ENCODE results near the gene GLP1R. TPM values are rescaled to one million over a fixed set of nuclear protein-coding genes. Genes with fewer than 3 reads are reported as not detected.

The GLP1R gene
- total RNA-seq, 1 experiment from 2014 or later = not detected

DNA sequence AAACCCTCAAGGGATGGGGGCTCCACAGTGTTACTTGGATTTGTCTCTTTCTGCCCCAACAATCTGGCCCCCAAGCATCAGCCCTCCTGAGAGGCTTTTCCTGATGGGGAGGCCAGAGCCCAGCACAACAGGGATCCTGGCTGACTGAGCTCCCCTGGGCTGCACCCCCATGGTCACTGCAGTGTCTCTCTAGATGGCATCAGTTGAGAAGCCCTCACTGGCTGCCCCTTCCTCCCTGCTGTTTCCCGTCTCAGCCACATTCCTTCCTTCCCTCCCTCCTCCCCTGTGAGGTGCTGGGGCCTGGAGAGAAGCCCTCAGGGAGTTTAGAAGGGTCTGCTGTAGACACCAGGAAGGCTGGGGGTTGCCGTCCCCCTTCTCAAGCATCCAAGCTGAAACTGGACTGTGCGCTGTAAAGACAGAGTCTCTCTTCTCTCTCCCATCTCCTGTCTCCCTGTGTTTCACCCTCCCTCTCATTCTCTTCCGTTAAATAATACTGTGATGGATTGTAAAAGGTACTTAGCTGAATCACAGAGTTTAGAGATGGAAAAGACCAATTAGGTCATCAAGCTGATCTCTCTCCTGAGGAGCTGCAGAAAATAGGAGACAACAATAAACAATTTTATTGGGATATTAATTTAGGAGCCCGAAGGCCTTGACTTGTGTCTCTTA, 36.7 kb downstream of the GLP1R start:
- no peak overlapping the region for H3K4me3 ChIP-seq (replicated peaks in 1 of 2; ENCODE audit: low read depth in 1 of 2, low read length in 2 of 2)
- no peak for DNase-seq (ENCODE audit: low read depth, low spot score)
- no peak overlapping the region for H3K9ac ChIP-seq (ENCODE audit: low read length)
- no peaks in the 10 kb centered on the region for H3K4me1 ChIP-seq (ENCODE audit: control insufficient read depth in 1 of 2, insufficient read depth in 2 of 2, low read length in 2 of 2)
- H4K20me1 ChIP-seq (ENCODE audit: insufficient read depth) = no peaks in the 10 kb centered on the region
- TF ChIP-seq POLR2A (IDR thresholded peaks at IDR 0.05; ENCODE audit: borderline replicate concordance, extremely low read depth, insufficient read depth, insufficient read length) (no peak), POLR2AphosphoS5 (IDR thresholded peaks at IDR 0.05; ENCODE audit: low read depth, low read length) (no peak), RAD21 (IDR thresholded peaks at IDR 0.05; ENCODE audit: low read depth) (no peak), SIN3A (IDR thresholded peaks at IDR 0.05; ENCODE audit: low read depth) (no peak), TCF7L2 (IDR thresholded peaks at IDR 0.05; ENCODE audit: borderline replicate concordance, extremely low read depth, insufficient read depth, insufficient read length) (no peak), CEBPB (IDR thresholded peaks at IDR 0.05; ENCODE audit: low read depth) (no peak)
- TF ChIP-seq, protein P1, sequence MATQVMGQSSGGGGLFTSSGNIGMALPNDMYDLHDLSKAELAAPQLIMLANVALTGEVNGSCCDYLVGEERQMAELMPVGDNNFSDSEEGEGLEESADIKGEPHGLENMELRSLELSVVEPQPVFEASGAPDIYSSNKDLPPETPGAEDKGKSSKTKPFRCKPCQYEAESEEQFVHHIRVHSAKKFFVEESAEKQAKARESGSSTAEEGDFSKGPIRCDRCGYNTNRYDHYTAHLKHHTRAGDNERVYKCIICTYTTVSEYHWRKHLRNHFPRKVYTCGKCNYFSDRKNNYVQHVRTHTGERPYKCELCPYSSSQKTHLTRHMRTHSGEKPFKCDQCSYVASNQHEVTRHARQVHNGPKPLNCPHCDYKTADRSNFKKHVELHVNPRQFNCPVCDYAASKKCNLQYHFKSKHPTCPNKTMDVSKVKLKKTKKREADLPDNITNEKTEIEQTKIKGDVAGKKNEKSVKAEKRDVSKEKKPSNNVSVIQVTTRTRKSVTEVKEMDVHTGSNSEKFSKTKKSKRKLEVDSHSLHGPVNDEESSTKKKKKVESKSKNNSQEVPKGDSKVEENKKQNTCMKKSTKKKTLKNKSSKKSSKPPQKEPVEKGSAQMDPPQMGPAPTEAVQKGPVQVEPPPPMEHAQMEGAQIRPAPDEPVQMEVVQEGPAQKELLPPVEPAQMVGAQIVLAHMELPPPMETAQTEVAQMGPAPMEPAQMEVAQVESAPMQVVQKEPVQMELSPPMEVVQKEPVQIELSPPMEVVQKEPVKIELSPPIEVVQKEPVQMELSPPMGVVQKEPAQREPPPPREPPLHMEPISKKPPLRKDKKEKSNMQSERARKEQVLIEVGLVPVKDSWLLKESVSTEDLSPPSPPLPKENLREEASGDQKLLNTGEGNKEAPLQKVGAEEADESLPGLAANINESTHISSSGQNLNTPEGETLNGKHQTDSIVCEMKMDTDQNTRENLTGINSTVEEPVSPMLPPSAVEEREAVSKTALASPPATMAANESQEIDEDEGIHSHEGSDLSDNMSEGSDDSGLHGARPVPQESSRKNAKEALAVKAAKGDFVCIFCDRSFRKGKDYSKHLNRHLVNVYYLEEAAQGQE (IDR thresholded peaks at IDR 0.05; ENCODE audit: low read depth) = no peak
- H3K4me2 ChIP-seq (ENCODE audit: low read length) = no peak overlapping the region
- no peak overlapping the region for H3K27ac ChIP-seq (ENCODE audit: low read depth, low read length)
- H3K9me2 ChIP-seq (ENCODE audit: insufficient read depth) = no peaks in the 10 kb centered on the region
- ChIA-PET POLR2A (no interaction called here), RAD21 (ENCODE audit: low non-redundant PET in 1 of 2, low total read pairs in 2 of 2, uncharacterized antibody in 2 of 2, unreplicated experiment in 2 of 2) (no interaction called here), CTCF (interaction anchor here (1.4 kb wide), 1 partner anchor 8 kb away, joined by 3 read pairs; no protein-coding TSS in a partner anchor)
- ATAC-seq = no peak
- BruUV-seq (replicated peaks) = no TSS peak
- intact Hi-C loops (cut with micrococcal nuclease) = no loop called here
- no peaks in the 10 kb centered on the region for H3K9me3 ChIP-seq (ENCODE audit: control insufficient read depth in 1 of 2, insufficient read depth in 1 of 2, low read depth in 1 of 2, low read length in 2 of 2)
- peaks cover 72% of the 10 kb centered on the region for H3K27me3 ChIP-seq (ENCODE audit: insufficient read depth, low read length)
- no peaks in the 10 kb centered on the region for H3K36me3 ChIP-seq (ENCODE audit: control insufficient read depth in 1 of 2, insufficient read depth in 2 of 2, low read length in 2 of 2)
- no peaks in the 10 kb centered on the region for H3K79me2 ChIP-seq (ENCODE audit: insufficient read depth, low read length)
- no peak overlapping the region for H2AFZ ChIP-seq (ENCODE audit: low read depth, low read length, poor library complexity, severe bottlenecking)
